Measurements from ENCODE around the gene PAEP.

Gene PAEP

GRCh38 chr9:135551031-135551430 is 10.5 kb upstream of the PAEP start:
- DNase-seq (ENCODE audit: low read depth): no peak

- no peak for DNase-seq (ENCODE audit: low read depth)
Measured at GRCh38 chr9:135551456-135551855, 10.1 kb upstream of the PAEP start.

- DNase-seq (ENCODE audit: low read depth): no peak
Measured at GRCh38 chr9:135552021-135552697, 9.4 kb upstream of the PAEP start.

- no peak for DNase-seq (ENCODE audit: low read depth)
Measured at GRCh38 chr9:135552698-135553171, 8.8 kb upstream of the PAEP start.

- no peak for DNase-seq (ENCODE audit: low read depth)
Measured at GRCh38 chr9:135554718-135555117, 6.8 kb upstream of the PAEP start.

GRCh38 chr9:135555203-135555602 is 6.4 kb upstream of the PAEP start:
- DNase-seq (ENCODE audit: low read depth): no peak

GRCh38 chr9:135555910-135556309 is 5.6 kb upstream of the PAEP start:
- DNase-seq (ENCODE audit: low read depth): no peak

GRCh38 chr9:135559606-135560005 is 1.9 kb upstream of the PAEP start:
- no peak for DNase-seq (ENCODE audit: low read depth)

- no peak for DNase-seq (ENCODE audit: low read depth)
Measured at GRCh38 chr9:135562235-135562745, 734 bp downstream of the PAEP start.

GRCh38 chr9:135563039-135563476 is 1.5 kb downstream of the PAEP start:
- DNase-seq (ENCODE audit: low read depth): no peak

- no peak for DNase-seq (ENCODE audit: low read depth)
Measured at GRCh38 chr9:135563858-135564257, 2.3 kb downstream of the PAEP start.

- DNase-seq (ENCODE audit: low read depth): no peak
Measured at GRCh38 chr9:135565141-135565628, 3.6 kb downstream of the PAEP start.

GRCh38 chr9:135565636-135566035 is 4.1 kb downstream of the PAEP start:
- no peak for DNase-seq (ENCODE audit: low read depth)

GRCh38 chr9:135566552-135566951 is 5.0 kb downstream of the PAEP start:
- DNase-seq (ENCODE audit: low read depth): no peak

- DNase-seq (ENCODE audit: low read depth): no peak
Measured at GRCh38 chr9:135567311-135567710, 5.8 kb downstream of the PAEP start.

GRCh38 chr9:135568026-135568425 is 6.5 kb downstream of the PAEP start:
- DNase-seq (ENCODE audit: low read depth): no peak

GRCh38 chr9:135570456-135570855 is 8.9 kb downstream of the PAEP start:
- no peak for DNase-seq (ENCODE audit: low read depth)

GRCh38 chr9:135572233-135572632 is 10.7 kb downstream of the PAEP start:
- DNase-seq (ENCODE audit: low read depth): no peak

- DNase-seq (ENCODE audit: low read depth): no peak
Measured at GRCh38 chr9:135573124-135573523, 11.6 kb downstream of the PAEP start.

- no peak for DNase-seq (ENCODE audit: low read depth)
Measured at GRCh38 chr9:135574331-135574730, 12.8 kb downstream of the PAEP start.

GRCh38 chr9:135574943-135575342 is 13.4 kb downstream of the PAEP start:
- no peak for DNase-seq (ENCODE audit: low read depth)

GRCh38 chr9:135575995-135576631 is 14.6 kb downstream of the PAEP start:
- DNase-seq (ENCODE audit: low read depth): no peak

GRCh38 chr9:135577256-135577655 is 15.7 kb downstream of the PAEP start:
- no peak for DNase-seq (ENCODE audit: low read depth)

All from T-helper 22 cell (primary cell).